Ascending aorta (tissue), 2 donors: ENCODE measurements around the gene TBX2. TPM values are rescaled to one million over a fixed set of nuclear protein-coding genes. Genes with fewer than 3 reads are reported as not detected.

ENCODE experiments used
- DNase-seq, 2 donors: peaks; one replicate each; pipeline ENCODE4 v3.0.0-alpha.2; 2019; ENCODE audit warnings: low spot score in 2 of 2
- H3K27ac ChIP-seq, 2 donors: fragments of 200-600 bp; sonication (generic); one replicate each; pipeline ENCODE4 v1.5.1; 2016 to 2017; ENCODE audit warnings: mild to moderate bottlenecking in 1 of 2
- H3K27me3 ChIP-seq: fragments of 200-600 bp; sonication (generic); one replicate; pipeline ENCODE4 v1.5.1; 2017
- H3K36me3 ChIP-seq, 2 donors: fragments of 200-600 bp; sonication (generic); one replicate each; pipeline ENCODE4 v1.5.1; 2016
- H3K4me1 ChIP-seq, 2 donors: fragments of 200-600 bp; sonication (generic); one replicate each; pipeline ENCODE4 v1.5.1; 2016 to 2017; ENCODE audit warnings: mild to moderate bottlenecking in 1 of 2
- H3K4me3 ChIP-seq, 2 donors: fragments of 200-600 bp; sonication (generic); one replicate each; pipeline ENCODE4 v1.5.1; 2016 to 2017; ENCODE audit warnings: mild to moderate bottlenecking in 1 of 2
- H3K9me3 ChIP-seq, 2 donors: fragments of 200-600 bp; sonication (generic); one replicate each; pipeline ENCODE4 v1.5.1; 2016
- CTCF ChIP-seq, 3 experiments: fragments of 200-600 bp in 2 of 3; fragments of 450-650 bp in 1 of 3; sonication (generic) in 2 of 3; IDR thresholded peaks; one replicate each; pipeline ENCODE4 v1.5.1; 2016 to 2019; ENCODE audit warnings: antibody characterized with exemption in 3 of 3, mild to moderate bottlenecking in 1 of 3, moderate library complexity in 1 of 3
- intact Hi-C: fragments of 100-400 bp; cut with DNase I; formaldehyde crosslinking; loops from one replicate; pipeline ENCODE4 v1.15.1; 2023
- total RNA-seq: library from RNA; depleted of rRNA; stranded (reverse); fragments of >200 nt; gene quantifications from one replicate; pipeline ENCODE4 v1.1.0, GENCODE V29; 2016

TBX2 gene
- total RNA-seq, 1 donor from 2014 or later = 100 TPM

GRCh38 chr17:61362852-61363600 is 36.6 kb upstream of the TBX2 start:
- Histone ChIP-seq H3K27me3 (no peaks in the 10 kb centered on the region), H3K4me1 (no peaks in the 10 kb centered on the region), H3K4me3 (no peak overlapping the region), H3K36me3 (no peaks in the 10 kb centered on the region), H3K9me3 (no peaks in the 10 kb centered on the region), H3K27ac (no peak overlapping the region)
- TF ChIP-seq CTCF (IDR thresholded peaks at IDR 0.05) = no peak
- DNase-seq = no peak
- intact Hi-C loops = no loop called here

- Histone ChIP-seq H3K4me1 (no peaks in the 10 kb centered on the region), H3K9me3 (no peaks in the 10 kb centered on the region), H3K4me3 (no peak overlapping the region), H3K36me3 (no peaks in the 10 kb centered on the region), H3K27me3 (no peaks in the 10 kb centered on the region), H3K27ac (no peak overlapping the region)
- intact Hi-C loops = no loop called here
- no peak for DNase-seq
- TF ChIP-seq CTCF (IDR thresholded peaks at IDR 0.05) = no peak
Observed at GRCh38 chr17:61363601-61364462, 35.8 kb upstream of the TBX2 start.

- intact Hi-C loops = no loop called here
- no peak overlapping the region for H3K4me3 ChIP-seq
- no peaks in the 10 kb centered on the region for H3K36me3 ChIP-seq
- no peak overlapping the region for H3K27ac ChIP-seq
- H3K4me1 ChIP-seq = no peaks in the 10 kb centered on the region
- H3K27me3 ChIP-seq = no peaks in the 10 kb centered on the region
- DNase-seq = no peak
- TF ChIP-seq CTCF (IDR thresholded peaks at IDR 0.05) = no peak
- no peaks in the 10 kb centered on the region for H3K9me3 ChIP-seq
Observed at GRCh38 chr17:61364463-61364846, 35.2 kb upstream of the TBX2 start.

- no peak for TF ChIP-seq CTCF (IDR thresholded peaks at IDR 0.05)
- no peaks in the 10 kb centered on the region for H3K9me3 ChIP-seq
- H3K4me3 ChIP-seq = no peak overlapping the region
- intact Hi-C loops = no loop called here
- no peaks in the 10 kb centered on the region for H3K4me1 ChIP-seq
- no peak overlapping the region for H3K27ac ChIP-seq
- H3K27me3 ChIP-seq = no peaks in the 10 kb centered on the region
- H3K36me3 ChIP-seq = no peaks in the 10 kb centered on the region
- no peak for DNase-seq
Observed at GRCh38 chr17:61366076-61366714, 33.4 kb upstream of the TBX2 start.

- intact Hi-C loops = no loop called here
Observed at GRCh38 chr17:61366715-61367413, 32.8 kb upstream of the TBX2 start.

More at GRCh38 chr17:61366715-61367413, 32.8 kb upstream of the TBX2 start:
- Histone ChIP-seq H3K4me3 (no peak overlapping the region), H3K27me3 (no peaks in the 10 kb centered on the region), H3K27ac (no peak overlapping the region), H3K9me3 (no peaks in the 10 kb centered on the region), H3K36me3 (no peaks in the 10 kb centered on the region), H3K4me1 (no peaks in the 10 kb centered on the region)
- no peak for DNase-seq
- TF ChIP-seq CTCF (IDR thresholded peaks at IDR 0.05) = no peak
